ENCODE data around the gene OPCML. TPM values are rescaled to one million over a fixed set of nuclear protein-coding genes. Genes with fewer than 3 reads are reported as not detected.

Gene OPCML
- polyA plus RNA-seq, 1 donor from 2014 or later = 11.6 TPM

- TF ChIP-seq POLR2AphosphoS5 (IDR thresholded peaks at IDR 0.05) = no peak
- no peak for TF ChIP-seq RAD21 (conservative IDR thresholded peaks at IDR 0.05)
- TF ChIP-seq EZH2 (IDR thresholded peaks at IDR 0.05; ENCODE audit: borderline replicate concordance, insufficient read depth, low read length, poor library complexity, severe bottlenecking) = no peak
- Histone ChIP-seq H3K79me2 (replicated peaks; ENCODE audit: insufficient read depth, low read length) (no peaks in the 10 kb centered on the region), H3K4me2 (ENCODE audit: low read length) (no peak overlapping the region), H4K20me1 (ENCODE audit: insufficient read depth) (no peaks in the 10 kb centered on the region), H3K36me3 (ENCODE audit: insufficient read depth, low read length) (no peaks in the 10 kb centered on the region), H3K27ac (ENCODE audit: low read length) (no peak overlapping the region), H2AFZ (ENCODE audit: low read depth, low read length) (no peak overlapping the region), H3K9me2 (ENCODE audit: insufficient read depth, low read length) (no peaks in the 10 kb centered on the region), H3K9me3 (ENCODE audit: low read length) (no peaks in the 10 kb centered on the region), H3F3A (ENCODE audit: insufficient read depth, low read length, poor library complexity, severe bottlenecking) (no peaks in the 10 kb centered on the region), H3K9ac (ENCODE audit: low read length) (no peak overlapping the region), H3K27me3 (ENCODE audit: insufficient read depth, low read depth, low read length) (no peaks in the 10 kb centered on the region), H3K4me3 (ENCODE audit: low read length) (no peak overlapping the region)
These were observed 1109.0 kb downstream of the OPCML start for GRCh38 chr11:132423266-132423665.

GRCh38 chr11:132422722-132423121 lies 1109.6 kb downstream of the OPCML start:
- no peaks in the 10 kb centered on the region for H3K9me3 ChIP-seq (ENCODE audit: low read length)
- no peak overlapping the region for H3K9ac ChIP-seq (ENCODE audit: low read length)
- H3K27ac ChIP-seq (ENCODE audit: low read length) = no peak overlapping the region
- H2AFZ ChIP-seq (ENCODE audit: low read depth, low read length) = no peak overlapping the region
- H3K4me2 ChIP-seq (ENCODE audit: low read length) = no peak overlapping the region
- H3F3A ChIP-seq (ENCODE audit: insufficient read depth, low read length, poor library complexity, severe bottlenecking) = no peaks in the 10 kb centered on the region
- no peaks in the 10 kb centered on the region for H4K20me1 ChIP-seq (ENCODE audit: insufficient read depth)
- no peaks in the 10 kb centered on the region for H3K9me2 ChIP-seq (ENCODE audit: insufficient read depth, low read length)
- no peak for TF ChIP-seq EP300 (conservative IDR thresholded peaks at IDR 0.05; ENCODE audit: poor library complexity, severe bottlenecking)
- TF ChIP-seq SMC3 (conservative IDR thresholded peaks at IDR 0.05; ENCODE audit: poor library complexity) = no peak
- no peak for TF ChIP-seq REST (IDR thresholded peaks at IDR 0.05; ENCODE audit: borderline replicate concordance)
- TF ChIP-seq RAD21 (conservative IDR thresholded peaks at IDR 0.05) = no peak
- no peaks in the 10 kb centered on the region for H3K27me3 ChIP-seq (ENCODE audit: insufficient read depth, low read depth, low read length)
- no peaks in the 10 kb centered on the region for H3K79me2 ChIP-seq (replicated peaks; ENCODE audit: insufficient read depth, low read length)
- no peak overlapping the region for H3K4me3 ChIP-seq (ENCODE audit: low read length)
- H3K36me3 ChIP-seq (ENCODE audit: insufficient read depth, low read length) = no peaks in the 10 kb centered on the region

GRCh38 chr11:132421555-132421954 lies 1110.7 kb downstream of the OPCML start:
- no peak overlapping the region for H2AFZ ChIP-seq (ENCODE audit: low read depth, low read length)
- H3K9me3 ChIP-seq (ENCODE audit: low read length) = no peaks in the 10 kb centered on the region
- H3K4me2 ChIP-seq (ENCODE audit: low read length) = no peak overlapping the region
- H3K27me3 ChIP-seq (ENCODE audit: insufficient read depth, low read depth, low read length) = no peaks in the 10 kb centered on the region
- no peaks in the 10 kb centered on the region for H4K20me1 ChIP-seq (ENCODE audit: insufficient read depth)
- H3K27ac ChIP-seq (ENCODE audit: low read length) = no peak overlapping the region
- H3F3A ChIP-seq (ENCODE audit: insufficient read depth, low read length, poor library complexity, severe bottlenecking) = no peaks in the 10 kb centered on the region
- no peak overlapping the region for H3K4me3 ChIP-seq (ENCODE audit: low read length)
- H3K79me2 ChIP-seq (replicated peaks; ENCODE audit: insufficient read depth, low read length) = no peaks in the 10 kb centered on the region
- TF ChIP-seq RAD21 (conservative IDR thresholded peaks at IDR 0.05) (no peak), MXI1 (conservative IDR thresholded peaks at IDR 0.05; ENCODE audit: poor library complexity, severe bottlenecking) (no peak), POLR2AphosphoS5 (IDR thresholded peaks at IDR 0.05) (no peak)
- H3K9me2 ChIP-seq (ENCODE audit: insufficient read depth, low read length) = no peaks in the 10 kb centered on the region
- no peak overlapping the region for H3K9ac ChIP-seq (ENCODE audit: low read length)
- H3K36me3 ChIP-seq (ENCODE audit: insufficient read depth, low read length) = no peaks in the 10 kb centered on the region
